Colonic mucosa (tissue), 4 donors: ENCODE data around the gene KCNJ4. TPM values are rescaled to one million over a fixed set of nuclear protein-coding genes. Genes with fewer than 3 reads are reported as not detected.

ENCODE experiments used
- DNase-seq: peaks from one replicate; pipeline ENCODE4 v3.0.0-alpha.2; 2020
- H3K27ac ChIP-seq: fragments of 200-600 bp; one replicate; pipeline ENCODE4 v1.8.0; 2021
- H3K27me3 ChIP-seq: fragments of 200-600 bp; one replicate; pipeline ENCODE4 v1.8.0; 2021
- H3K36me3 ChIP-seq: fragments of 200-600 bp; one replicate; pipeline ENCODE4 v1.8.0; 2021
- H3K4me1 ChIP-seq: fragments of 200-600 bp; one replicate; pipeline ENCODE4 v1.8.0; 2021; ENCODE audit warnings: mild to moderate bottlenecking
- H3K4me3 ChIP-seq: fragments of 200-600 bp; one replicate; pipeline ENCODE4 v1.8.0; 2021
- H3K9ac ChIP-seq, 2 donors: one replicate each; pipeline ENCODE4 v1.7.0; 2013; ENCODE audit warnings: control low read depth in 2 of 2, low read depth in 2 of 2, low read length in 2 of 2
- H3K9me3 ChIP-seq: fragments of 200-600 bp; one replicate; pipeline ENCODE4 v1.8.0; 2021
- CTCF ChIP-seq: fragments of 200-600 bp; IDR thresholded peaks from one replicate; pipeline ENCODE4 v1.8.0; 2022; ENCODE audit warnings: antibody characterized with exemption, mild to moderate bottlenecking
- intact Hi-C: fragments of 100-400 bp; cut with DNase I; formaldehyde crosslinking; loops from one replicate; pipeline ENCODE4 v1.14.1; 2022
- total RNA-seq, 2 donors: library from RNA; stranded (reverse); fragmentation: NEBNext Ultra II Directional in 1 of 2; extraction: Animal tissue kit (Norgen Biotek cat#: 25700) in 1 of 2; gene quantifications; one replicate each; pipeline ENCODE4 v1.2.1, GENCODE V29; 2021
- donor health status: healthy.
- donor health status: DM: no; HTN: no; CAD: no.
- donor health status: DM: no; HTN: no; CAD: no.

KCNJ4 gene
- total RNA-seq, 2 donors from 2014 or later, result not detected

GRCh38 chr22:38481871-38482332 lies 26.9 kb upstream of the KCNJ4 start:
- no peak for DNase-seq
- Histone ChIP-seq H3K4me3 (no peak overlapping the region), H3K27me3 (no peaks in the 10 kb centered on the region), H3K9ac (no peak overlapping the region), H3K27ac (no peak overlapping the region), H3K4me1 (no peaks in the 10 kb centered on the region), H3K36me3 (peaks cover 29% of the 10 kb centered on the region), H3K9me3 (no peaks in the 10 kb centered on the region)
- intact Hi-C loops, result no loop called here
- TF ChIP-seq CTCF, result no peak

GRCh38 chr22:38481162-38481870 lies 26.3 kb upstream of the KCNJ4 start:
- Histone ChIP-seq H3K36me3 (peaks cover 24% of the 10 kb centered on the region), H3K9ac (no peak overlapping the region)
- DNase-seq, result no peak

GRCh38 chr22:38479096-38479837 lies 24.3 kb upstream of the KCNJ4 start:
- no peak overlapping the region for H3K27ac ChIP-seq
- H3K27me3 ChIP-seq, result no peaks in the 10 kb centered on the region
- DNase-seq, result no peak
- no peaks in the 10 kb centered on the region for H3K9me3 ChIP-seq
- H3K4me1 ChIP-seq, result no peaks in the 10 kb centered on the region
- peaks cover 11% of the 10 kb centered on the region for H3K36me3 ChIP-seq
- intact Hi-C loops, result no loop called here
- H3K4me3 ChIP-seq, result no peak overlapping the region
- no peak for TF ChIP-seq CTCF
- no peak overlapping the region for H3K9ac ChIP-seq

More at GRCh38 chr22:38481162-38481870, 26.3 kb upstream of the KCNJ4 start:
- no peaks in the 10 kb centered on the region for H3K27me3 ChIP-seq
- no peaks in the 10 kb centered on the region for H3K9me3 ChIP-seq
- no peak for TF ChIP-seq CTCF
- no peak overlapping the region for H3K4me3 ChIP-seq
- intact Hi-C loops, result no loop called here
- no peak overlapping the region for H3K27ac ChIP-seq
- H3K4me1 ChIP-seq, result no peaks in the 10 kb centered on the region

- no peaks in the 10 kb centered on the region for H3K36me3 ChIP-seq
- H3K4me1 ChIP-seq, result no peaks in the 10 kb centered on the region
- H3K27ac ChIP-seq, result no peak overlapping the region
- H3K9me3 ChIP-seq, result no peaks in the 10 kb centered on the region
- intact Hi-C loops, result no loop called here
- H3K27me3 ChIP-seq, result no peaks in the 10 kb centered on the region
- no peak overlapping the region for H3K4me3 ChIP-seq
- no peak for DNase-seq
- TF ChIP-seq CTCF, result no peak
- no peak overlapping the region for H3K9ac ChIP-seq
These were observed 22.6 kb upstream of the KCNJ4 start for GRCh38 chr22:38477585-38477984.

GRCh38 chr22:38474003-38474607 lies 19.1 kb upstream of the KCNJ4 start:
- Histone ChIP-seq H3K9ac (no peak overlapping the region), H3K36me3 (no peaks in the 10 kb centered on the region), H3K27me3 (no peaks in the 10 kb centered on the region), H3K27ac (no peak overlapping the region), H3K4me3 (no peak overlapping the region), H3K4me1 (no peaks in the 10 kb centered on the region), H3K9me3 (no peaks in the 10 kb centered on the region)
- DNase-seq, result no peak
- TF ChIP-seq CTCF, result no peak
- intact Hi-C loops, result no loop called here
